ENCODE data around the gene IL34.
"Not testable (repeated sequence)": the region's sequence is repeated elsewhere in the genome, so short reads cannot be mapped to it uniquely, and the experiment has no call there.

The IL34 gene

GRCh38 chr16:70646260-70647241 lies at the start of gene IL34:
Gene IL34, plus strand, starts transcription at chr16:70646559. Its CDS starts 389 bp downstream, at chr16:70646948.
- no peak for DNase-seq

GRCh38 chr16:70597135-70597835 lies 49.1 kb upstream of the IL34 start:
- DNase-seq: no peak

GRCh38 chr16:70598937-70599503 lies 47.3 kb upstream of the IL34 start:
- DNase-seq: no peak

- no peak for DNase-seq
Measured at GRCh38 chr16:70600730-70601129, 45.6 kb upstream of the IL34 start.

- DNase-seq: no peak
Measured at GRCh38 chr16:70601576-70602575, 44.5 kb upstream of the IL34 start.

- DNase-seq: no peak
Measured at GRCh38 chr16:70602831-70603230, 43.5 kb upstream of the IL34 start.

GRCh38 chr16:70604407-70605282 lies 41.7 kb upstream of the IL34 start:
- DNase-seq: no peak

- DNase-seq: no peak
Measured at GRCh38 chr16:70605283-70605657, 41.1 kb upstream of the IL34 start.

GRCh38 chr16:70608521-70608920 lies 37.8 kb upstream of the IL34 start:
- no peak for DNase-seq

GRCh38 chr16:70610273-70611223 lies 35.8 kb upstream of the IL34 start:
- no peak for DNase-seq

GRCh38 chr16:70611224-70611598 lies 35.1 kb upstream of the IL34 start:
- DNase-seq: no peak

- DNase-seq: no peak
Measured at GRCh38 chr16:70611785-70612303, 34.5 kb upstream of the IL34 start.

- DNase-seq: no peak
Measured at GRCh38 chr16:70612931-70613330, 33.4 kb upstream of the IL34 start.

- no peak for DNase-seq
Measured at GRCh38 chr16:70614208-70614951, 32.0 kb upstream of the IL34 start.

- no peak for DNase-seq
Measured at GRCh38 chr16:70615945-70616344, 30.4 kb upstream of the IL34 start.

- DNase-seq: not testable (repeated sequence)
Measured at GRCh38 chr16:70621864-70622263, 24.5 kb upstream of the IL34 start.

- DNase-seq: no peak
Measured at GRCh38 chr16:70627696-70628095, 18.7 kb upstream of the IL34 start.

- no peak for DNase-seq
Measured at GRCh38 chr16:70630960-70631745, 15.2 kb upstream of the IL34 start.
